Smooth muscle cell (in vitro differentiated cells): ENCODE results near the gene HOXB4. TPM values are rescaled to one million over a fixed set of nuclear protein-coding genes. Genes with fewer than 3 reads are reported as not detected.

Source experiments
- DNase-seq: peaks from one replicate; lab custom pipeline; 2025; ENCODE audit not compliant: unreplicated experiment; lab: John Stamatoyannopoulos, UW
- H2AFZ ChIP-seq: fragments of 200-600 bp; sonication (generic); 2 replicates; pipeline ENCODE4 v1.6.0; 2016; ENCODE audit warnings: antibody characterized with exemption, low read depth, mild to moderate bottlenecking
- H3F3A ChIP-seq: fragments of 200-600 bp; sonication (generic); 2 replicates; pipeline ENCODE4 v1.6.0; 2017; ENCODE audit warnings: antibody characterized with exemption, low read depth
- H3K27ac ChIP-seq: fragments of 200-600 bp; sonication (generic); 2 replicates; pipeline ENCODE4 v1.5.1; 2016; ENCODE audit warnings: low read depth, mild to moderate bottlenecking
- H3K27me3 ChIP-seq: fragments of 200-600 bp; sonication (generic); 2 replicates; pipeline ENCODE4 v1.6.1; 2016; ENCODE audit warnings: low read depth, mild to moderate bottlenecking
- H3K36me3 ChIP-seq: fragments of 200-600 bp; sonication (generic); 2 replicates; pipeline ENCODE4 v1.5.1; 2016; ENCODE audit warnings: low read depth
- H3K4me1 ChIP-seq: fragments of 200-600 bp; sonication (generic); 2 replicates; pipeline ENCODE4 v1.5.1; 2016; ENCODE audit warnings: low read depth
- H3K4me2 ChIP-seq: fragments of 200-600 bp; sonication (generic); 2 replicates; pipeline ENCODE4 v1.6.0; 2016; ENCODE audit warnings: mild to moderate bottlenecking
- H3K4me3 ChIP-seq: fragments of 200-600 bp; sonication (generic); 2 replicates; pipeline ENCODE4 v1.5.1; 2016; ENCODE audit warnings: mild to moderate bottlenecking
- H3K79me2 ChIP-seq: fragments of 200-600 bp; sonication (generic); 2 replicates; pipeline ENCODE4 v1.6.0; 2016; ENCODE audit warnings: low read depth, mild to moderate bottlenecking
- H3K9ac ChIP-seq: fragments of 200-600 bp; sonication (generic); 2 replicates; pipeline ENCODE4 v1.6.0; 2016; ENCODE audit warnings: low read depth
- H3K9me3 ChIP-seq: fragments of 200-600 bp; sonication (generic); replicated peaks from 2 replicates; pipeline ENCODE4 v1.5.1; 2016; ENCODE audit warnings: low read depth
- H4K20me1 ChIP-seq: fragments of 200-600 bp; sonication (generic); 2 replicates; pipeline ENCODE4 v1.6.0; 2016; ENCODE audit warnings: low read depth
- WGBS: methylation state at CpG from one replicate; pipeline ENCODE4 v1.1.7; 2016; ENCODE audit warnings: low lambda C conversion rate; 5-methylcytosine and 5-hydroxymethylcytosine counted together
- polyA plus RNA-seq: library from polyadenylated mRNA; unstranded; fragments of >200 nt; fragmentation: Nextera tagmentation; extraction: Ambion mirVana; gene quantifications from 2 replicates; pipeline ENCODE4 v1.2.1, GENCODE V29; 2016
- total RNA-seq: library from RNA; depleted of rRNA; stranded (reverse); fragments of >200 nt; gene quantifications from 2 replicates; pipeline ENCODE4 v1.2.3, GENCODE V29; 2014
- TF ChIP-seq, protein P1 (sequence below): fragments of 200-600 bp; sonication (generic); IDR thresholded peaks from 2 replicates; pipeline ENCODE4 v1.5.1; 2017; ENCODE audit warnings: borderline replicate concordance, mild to moderate bottlenecking, antibody characterized with exemption; ENCODE audit not compliant: insufficient read depth, poor library complexity, severe bottlenecking

Gene HOXB4
- total and polyA plus RNA-seq, 2 experiments from 2014 or later = 0.96 to 2.6 TPM

- H3K27ac ChIP-seq = peak overlapping the region; percentile 54
- DNase-seq = no peak
- H3F3A ChIP-seq = peaks cover 21% of the 10 kb centered on the region
- no peaks in the 10 kb centered on the region for H3K9me3 ChIP-seq
- peaks cover 31% of the 10 kb centered on the region for H4K20me1 ChIP-seq
- H3K9ac ChIP-seq = no peak overlapping the region
- H3K4me2 ChIP-seq = peak overlapping the region; percentile 98
- H3K27me3 ChIP-seq = peaks cover 7% of the 10 kb centered on the region
- peaks cover 78% of the 10 kb centered on the region for H3K79me2 ChIP-seq
- H3K4me1 ChIP-seq = peaks cover 4% of the 10 kb centered on the region
- peak overlapping the region; percentile 70 for H2AFZ ChIP-seq
- TF ChIP-seq, protein P1, sequence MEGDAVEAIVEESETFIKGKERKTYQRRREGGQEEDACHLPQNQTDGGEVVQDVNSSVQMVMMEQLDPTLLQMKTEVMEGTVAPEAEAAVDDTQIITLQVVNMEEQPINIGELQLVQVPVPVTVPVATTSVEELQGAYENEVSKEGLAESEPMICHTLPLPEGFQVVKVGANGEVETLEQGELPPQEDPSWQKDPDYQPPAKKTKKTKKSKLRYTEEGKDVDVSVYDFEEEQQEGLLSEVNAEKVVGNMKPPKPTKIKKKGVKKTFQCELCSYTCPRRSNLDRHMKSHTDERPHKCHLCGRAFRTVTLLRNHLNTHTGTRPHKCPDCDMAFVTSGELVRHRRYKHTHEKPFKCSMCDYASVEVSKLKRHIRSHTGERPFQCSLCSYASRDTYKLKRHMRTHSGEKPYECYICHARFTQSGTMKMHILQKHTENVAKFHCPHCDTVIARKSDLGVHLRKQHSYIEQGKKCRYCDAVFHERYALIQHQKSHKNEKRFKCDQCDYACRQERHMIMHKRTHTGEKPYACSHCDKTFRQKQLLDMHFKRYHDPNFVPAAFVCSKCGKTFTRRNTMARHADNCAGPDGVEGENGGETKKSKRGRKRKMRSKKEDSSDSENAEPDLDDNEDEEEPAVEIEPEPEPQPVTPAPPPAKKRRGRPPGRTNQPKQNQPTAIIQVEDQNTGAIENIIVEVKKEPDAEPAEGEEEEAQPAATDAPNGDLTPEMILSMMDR = no peak
- whole genome bisulfite sequencing = 27% methylated on average over 10 of the region's 10 CpGs
- H3K4me3 ChIP-seq = peak overlapping the region; percentile 66
- no peaks in the 10 kb centered on the region for H3K36me3 ChIP-seq
Measured at GRCh38 chr17:48605409-48605919, 27.3 kb upstream of the HOXB4 start.

DNA sequence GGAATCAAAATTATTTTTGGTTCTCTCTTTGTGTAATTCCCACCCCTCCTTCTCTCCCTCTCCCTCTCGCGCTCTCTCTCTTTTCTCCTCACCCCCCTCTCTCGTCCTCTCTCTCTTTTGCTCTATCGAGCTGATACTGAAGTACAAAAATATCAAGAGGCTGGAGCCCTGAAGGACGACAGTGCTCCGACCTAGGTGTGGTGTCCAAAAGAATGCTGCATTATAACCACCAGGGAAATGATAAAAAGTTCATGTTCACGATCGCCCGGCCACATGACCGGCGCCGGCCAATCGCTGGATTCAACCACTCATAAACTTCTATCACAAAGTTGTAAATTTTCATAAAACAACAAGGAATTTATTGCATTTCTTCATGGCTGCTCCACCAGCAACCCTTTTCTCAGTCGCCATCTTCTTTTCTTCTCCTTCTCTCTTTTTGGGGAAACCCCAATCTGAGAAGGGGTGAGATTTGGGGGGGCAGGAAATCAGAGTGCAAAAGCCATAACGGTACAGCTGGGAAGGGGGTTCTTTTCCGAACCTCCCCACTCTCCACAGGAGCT, 26.7 kb upstream of the HOXB4 start, which contains the start of gene HOXB6:
Gene HOXB6 (minus strand): TSS at position 217 of the 560 bp plus-strand sequence. CDS start 6,836 bp downstream, outside the sequence.
- H3K79me2 ChIP-seq = peaks cover 77% of the 10 kb centered on the region
- H3K4me2 ChIP-seq = peak within 1 kb of the TSS; percentile 98
- DNase-seq = no peak
- peak within 1 kb of the TSS; percentile 70 for H2AFZ ChIP-seq
- H3K9me3 ChIP-seq = no peaks in the 10 kb centered on the region
- peaks cover 21% of the 10 kb centered on the region for H3F3A ChIP-seq
- H3K27me3 ChIP-seq = peaks cover 7% of the 10 kb centered on the region
- no peaks in the 10 kb centered on the region for H3K36me3 ChIP-seq
- TF ChIP-seq, protein P1 = no peak
- peak within 1 kb of the TSS; percentile 54 for H3K27ac ChIP-seq
- H3K9ac ChIP-seq = peak within 1 kb of the TSS; percentile 65
- WGBS = 15% methylated on average over 14 of the region's 16 CpGs
- H3K4me3 ChIP-seq = peak within 1 kb of the TSS; percentile 66
- H4K20me1 ChIP-seq = peaks cover 38% of the 10 kb centered on the region
- H3K4me1 ChIP-seq = peaks cover 4% of the 10 kb centered on the region

DNA sequence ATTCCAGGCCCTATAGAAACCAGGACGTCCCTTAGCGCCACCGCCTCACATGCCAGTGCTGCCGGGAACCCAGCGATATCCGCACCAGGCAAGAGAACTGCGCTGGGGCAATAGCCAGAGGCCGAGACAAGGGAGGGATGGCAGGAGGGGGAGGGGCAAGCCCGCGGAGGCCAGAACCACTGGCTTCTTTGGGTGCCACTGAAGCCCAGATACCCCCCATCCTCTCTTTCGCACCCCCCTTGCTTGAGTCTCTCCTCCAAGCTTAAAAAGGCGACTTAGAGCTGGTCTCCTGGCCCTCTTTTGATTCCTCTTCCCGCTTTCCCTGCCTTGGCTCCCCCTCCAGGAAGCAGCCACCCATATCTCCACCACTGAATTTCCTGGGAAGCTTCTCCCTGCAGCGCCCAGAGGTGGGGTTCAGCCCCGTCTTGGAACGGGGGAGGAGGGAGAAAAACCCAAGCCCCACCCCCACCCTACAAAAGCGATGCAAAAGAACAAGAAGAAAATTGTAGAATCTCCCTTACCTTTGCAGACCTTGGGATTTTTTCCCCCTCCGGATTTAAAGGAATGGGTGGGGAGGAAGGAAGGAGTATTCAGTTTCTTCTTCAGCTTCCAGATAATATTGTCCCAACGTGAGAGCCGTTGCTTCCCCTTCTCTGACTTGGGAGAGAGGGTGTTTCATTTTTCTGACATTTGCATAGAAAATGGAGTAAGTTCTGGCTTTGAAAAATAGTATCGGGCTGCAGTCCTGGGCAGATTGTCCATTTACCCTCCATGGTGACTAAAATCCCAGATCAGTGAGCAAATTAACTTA, 26.0 kb upstream of the HOXB4 start:
- Histone ChIP-seq H4K20me1 (peaks cover 44% of the 10 kb centered on the region), H2AFZ (peak overlapping the region; percentile 70), H3K4me2 (peak overlapping the region; percentile 98), H3K27me3 (peaks cover 7% of the 10 kb centered on the region), H3K9me3 (no peaks in the 10 kb centered on the region), H3K9ac (peak overlapping the region; percentile 65), H3K79me2 (peaks cover 77% of the 10 kb centered on the region), H3K36me3 (no peaks in the 10 kb centered on the region), H3K4me3 (peak overlapping the region; percentile 66), H3F3A (peaks cover 16% of the 10 kb centered on the region), H3K4me1 (peaks cover 8% of the 10 kb centered on the region), H3K27ac (peak overlapping the region; percentile 54)
- DNase-seq = peak; percentile 26
- WGBS = 3% methylated on average over 21 of the region's 21 CpGs
- TF ChIP-seq, protein P1 = peak; percentile 3
